ENCODE measurements around the gene AVPR2.

AVPR2 gene

GRCh38 chrX:153885208-153885787, 19.2 kb upstream of the AVPR2 start:
- DNase-seq (ENCODE audit: insufficient read length, low spot score), result no peak
- FAIRE-seq, result no peak
- no peak for TF ChIP-seq POLR2A (IDR thresholded peaks at IDR 0.05; ENCODE audit: low read depth, low read length)

- TF ChIP-seq POLR2A (IDR thresholded peaks at IDR 0.05; ENCODE audit: low read depth, low read length), result peak; percentile 30; the same call in 1 of the 2 replicates
- DNase-seq (ENCODE audit: insufficient read length, low spot score) (peak; percentile 57), FAIRE-seq (no peak)
These were observed 18.2 kb upstream of the AVPR2 start, which contains the start of gene L1CAM for GRCh38 chrX:153885968-153886903. TSS of gene L1CAM (minus strand) at chrX:153886173. CDS start at chrX:153875836, 10,337 bp downstream.

GRCh38 chrX:153886915-153887314, 17.6 kb upstream of the AVPR2 start:
- FAIRE-seq (no peak), DNase-seq (ENCODE audit: insufficient read length, low spot score) (no peak)
- no peak for TF ChIP-seq POLR2A (IDR thresholded peaks at IDR 0.05; ENCODE audit: low read depth, low read length)

- FAIRE-seq, result no peak
- no peak for DNase-seq (ENCODE audit: insufficient read length, low spot score)
- TF ChIP-seq POLR2A (IDR thresholded peaks at IDR 0.05; ENCODE audit: low read depth, low read length), result no peak
These were observed 17.1 kb upstream of the AVPR2 start for GRCh38 chrX:153887385-153887784.

GRCh38 chrX:153888344-153888743, 16.1 kb upstream of the AVPR2 start:
- no peak for DNase-seq (ENCODE audit: insufficient read length, low spot score)
- no peak for TF ChIP-seq POLR2A (IDR thresholded peaks at IDR 0.05; ENCODE audit: low read depth, low read length)
- FAIRE-seq, result no peak

- DNase-seq (ENCODE audit: insufficient read length, low spot score) (no peak), FAIRE-seq (no peak)
- TF ChIP-seq POLR2A (IDR thresholded peaks at IDR 0.05; ENCODE audit: low read depth, low read length), result no peak
These were observed 15.3 kb upstream of the AVPR2 start for GRCh38 chrX:153889123-153889522.

GRCh38 chrX:153897899-153898298, 6.6 kb upstream of the AVPR2 start:
- no peak for FAIRE-seq
- no peak for DNase-seq (ENCODE audit: insufficient read length, low spot score)
- no peak for TF ChIP-seq POLR2A (IDR thresholded peaks at IDR 0.05; ENCODE audit: low read depth, low read length)

- TF ChIP-seq POLR2A (IDR thresholded peaks at IDR 0.05; ENCODE audit: low read depth, low read length), result no peak
- peak; percentile 70 for FAIRE-seq
- DNase-seq (ENCODE audit: insufficient read length, low spot score), result peak; percentile 89
These were observed 3.4 kb upstream of the AVPR2 start for GRCh38 chrX:153900831-153901752.

GRCh38 chrX:153901753-153902140, 2.7 kb upstream of the AVPR2 start:
- DNase-seq (ENCODE audit: insufficient read length, low spot score), result no peak
- TF ChIP-seq POLR2A (IDR thresholded peaks at IDR 0.05; ENCODE audit: low read depth, low read length), result no peak

GRCh38 chrX:153902385-153902784, 2.1 kb upstream of the AVPR2 start:
- FAIRE-seq (no peak), DNase-seq (ENCODE audit: insufficient read length, low spot score) (no peak)
- no peak for TF ChIP-seq POLR2A (IDR thresholded peaks at IDR 0.05; ENCODE audit: low read depth, low read length)

More at GRCh38 chrX:153901753-153902140, 2.7 kb upstream of the AVPR2 start:
- FAIRE-seq, result no peak

- no peak for TF ChIP-seq POLR2A (IDR thresholded peaks at IDR 0.05; ENCODE audit: low read depth, low read length)
- no peak for FAIRE-seq
- DNase-seq (ENCODE audit: insufficient read length, low spot score), result no peak
These were observed 1.1 kb upstream of the AVPR2 start for GRCh38 chrX:153903238-153903980.

GRCh38 chrX:153905481-153906095, 1.1 kb downstream of the AVPR2 start:
- DNase-seq (ENCODE audit: insufficient read length, low spot score) (no peak), FAIRE-seq (no peak)
- TF ChIP-seq POLR2A (IDR thresholded peaks at IDR 0.05; ENCODE audit: low read depth, low read length), result no peak

Data from H54 (cell line).